GM13977 (cell line): ENCODE results near the gene SYTL1.

ENCODE experiments used
- DNase-seq: peaks from one replicate; pipeline ENCODE4 v3.0.0; 2012; ENCODE audit warnings: low spot score
- CTCF ChIP-seq: IDR thresholded peaks from 2 replicates; pipeline ENCODE4 v1.5.1; 2012; ENCODE audit warnings: mild to moderate bottlenecking, control low read depth; ENCODE audit not compliant: insufficient read depth; ENCODE audit errors: extremely low read depth, missing control alignments
- in situ Hi-C: fragments of 300-500 bp; cut with MboI; formaldehyde crosslinking; loops from one replicate; pipeline ENCODE4 v1.12.0; 2022; ENCODE audit warnings: low sequenced_read_pairs, low pct_unique_long_range_greater_than_20kb, mixed read lengths, inconsistent platforms; ENCODE audit not compliant: unreplicated experiment

Gene SYTL1

GRCh38 chr1:27345272-27345671 is 3.5 kb downstream of the SYTL1 start:
- TF ChIP-seq CTCF = no peak
- in situ Hi-C loops = no loop called here
- no peak for DNase-seq

- no peak for DNase-seq
- in situ Hi-C loops = no loop called here
- no peak for TF ChIP-seq CTCF
These were observed 4.5 kb downstream of the SYTL1 start for GRCh38 chr1:27346357-27346756.

GRCh38 chr1:27346991-27347624 is 5.3 kb downstream of the SYTL1 start:
- DNase-seq = no peak
- no peak for TF ChIP-seq CTCF
- in situ Hi-C loops = no loop called here

- no peak for DNase-seq
- in situ Hi-C loops = no loop called here
These were observed 7.3 kb downstream of the SYTL1 start for GRCh38 chr1:27348861-27349783.

GRCh38 chr1:27349784-27350662 is 8.2 kb downstream of the SYTL1 start:
- TF ChIP-seq CTCF = no peak
- no peak for DNase-seq
- in situ Hi-C loops = no loop called here

More at GRCh38 chr1:27348861-27349783, 7.3 kb downstream of the SYTL1 start:
- no peak for TF ChIP-seq CTCF
